Testis (tissue), 3 donors: ENCODE results near the gene ALKBH5. TPM values are rescaled to one million over a fixed set of nuclear protein-coding genes. Genes with fewer than 3 reads are reported as not detected.
"Not testable (repeated sequence)": the region's sequence is repeated elsewhere in the genome, so short reads cannot be mapped to it uniquely, and the experiment has no call there.

ENCODE experiments used
- DNase-seq: peaks from one replicate; pipeline ENCODE4 v3.0.0-alpha.2; 2019
- H3K27ac ChIP-seq, 2 donors: fragments of 200-600 bp; sonication (generic); one replicate each; pipeline ENCODE4 v1.5.1; 2019
- H3K27me3 ChIP-seq: fragments of 200-600 bp; sonication (generic); one replicate; pipeline ENCODE4 v1.5.1; 2019
- H3K36me3 ChIP-seq: fragments of 200-600 bp; sonication (generic); one replicate; pipeline ENCODE4 v1.5.1; 2017; ENCODE audit warnings: low read depth; ENCODE audit errors: missing control alignments
- H3K4me1 ChIP-seq: fragments of 200-600 bp; sonication (generic); one replicate; pipeline ENCODE4 v1.5.1; 2019
- H3K4me3 ChIP-seq, 2 donors: fragments of 200-600 bp; sonication (generic); one replicate each; pipeline ENCODE4 v1.5.1; 2017 to 2019
- H3K9me3 ChIP-seq: fragments of 200-600 bp; sonication (generic); one replicate; pipeline ENCODE4 v1.5.1; 2017
- POLR2A ChIP-seq: fragments of 450-650 bp; IDR thresholded peaks from one replicate; pipeline ENCODE4 v1.6.1; 2017; ENCODE audit warnings: antibody characterized with exemption, mild to moderate bottlenecking, moderate library complexity
- WGBS, 2 donors: methylation state at CpG; one replicate each; pipeline ENCODE4 v1.1.5; 2018; 5-methylcytosine and 5-hydroxymethylcytosine counted together
- intact Hi-C: fragments of 100-400 bp; cut with DNase I; formaldehyde crosslinking; loops from one replicate; pipeline ENCODE4 v1.15.1; 2023; ENCODE audit warnings: low total_unique reads
- polyA plus RNA-seq: library from polyadenylated mRNA; stranded (reverse); fragments of 350-450 nt; fragmentation: Illumina TruSeq; extraction: RNeasy Lipid Tissue Mini Kit (QIAGEN cat#74804); gene quantifications from one replicate; pipeline ENCODE4 v1.2.3, GENCODE V29; 2014; ENCODE audit warnings: low read depth, low replicate concordance; ENCODE audit not compliant: insufficient read depth
- total RNA-seq, 2 donors: library from RNA; depleted of rRNA; stranded (reverse); fragments of >200 nt; gene quantifications; one replicate each; pipeline ENCODE4 v1.2.3, GENCODE V29; 2016
- TF ChIP-seq, protein P1 (sequence below), 3 experiments: fragments of 450-650 bp in 2 of 3; fragments of 200-600 bp in 1 of 3; sonication (generic) in 1 of 3; IDR thresholded peaks; one replicate each; pipeline ENCODE4 v1.5.1; 2016 to 2019; ENCODE audit warnings: antibody characterized with exemption in 3 of 3, mild to moderate bottlenecking in 2 of 3, moderate library complexity in 1 of 3

The ALKBH5 gene
- total and polyA plus RNA-seq, 3 donors from 2014 or later = 172 to 253 (median 213) TPM

DNA sequence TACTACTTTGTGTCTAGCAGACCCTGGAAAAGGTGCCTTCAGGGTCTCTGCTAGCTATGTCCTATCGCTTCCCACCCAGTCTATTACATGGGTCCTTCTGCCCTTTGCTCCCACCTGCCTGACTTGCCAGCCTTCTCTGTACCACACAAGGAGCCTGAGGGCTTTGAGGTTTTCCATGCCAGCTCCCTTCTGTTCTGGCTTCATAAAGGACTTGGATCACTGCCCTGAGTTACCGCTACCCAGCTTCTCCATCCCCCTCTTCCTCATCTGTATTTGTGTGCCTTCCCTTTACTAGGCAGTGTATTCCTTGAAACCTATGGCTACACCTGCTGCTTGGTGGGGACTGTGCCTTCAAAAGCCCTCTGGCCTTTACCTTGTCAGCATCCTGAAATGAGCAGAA lies 22.2 kb downstream of the ALKBH5 start:
- TF ChIP-seq POLR2A = no peak
- TF ChIP-seq, protein P1, sequence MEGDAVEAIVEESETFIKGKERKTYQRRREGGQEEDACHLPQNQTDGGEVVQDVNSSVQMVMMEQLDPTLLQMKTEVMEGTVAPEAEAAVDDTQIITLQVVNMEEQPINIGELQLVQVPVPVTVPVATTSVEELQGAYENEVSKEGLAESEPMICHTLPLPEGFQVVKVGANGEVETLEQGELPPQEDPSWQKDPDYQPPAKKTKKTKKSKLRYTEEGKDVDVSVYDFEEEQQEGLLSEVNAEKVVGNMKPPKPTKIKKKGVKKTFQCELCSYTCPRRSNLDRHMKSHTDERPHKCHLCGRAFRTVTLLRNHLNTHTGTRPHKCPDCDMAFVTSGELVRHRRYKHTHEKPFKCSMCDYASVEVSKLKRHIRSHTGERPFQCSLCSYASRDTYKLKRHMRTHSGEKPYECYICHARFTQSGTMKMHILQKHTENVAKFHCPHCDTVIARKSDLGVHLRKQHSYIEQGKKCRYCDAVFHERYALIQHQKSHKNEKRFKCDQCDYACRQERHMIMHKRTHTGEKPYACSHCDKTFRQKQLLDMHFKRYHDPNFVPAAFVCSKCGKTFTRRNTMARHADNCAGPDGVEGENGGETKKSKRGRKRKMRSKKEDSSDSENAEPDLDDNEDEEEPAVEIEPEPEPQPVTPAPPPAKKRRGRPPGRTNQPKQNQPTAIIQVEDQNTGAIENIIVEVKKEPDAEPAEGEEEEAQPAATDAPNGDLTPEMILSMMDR (IDR thresholded peaks at IDR 0.05) = no peak
- Histone ChIP-seq H3K4me3 (no peak overlapping the region), H3K27me3 (no peaks in the 10 kb centered on the region), H3K27ac (no peak overlapping the region), H3K9me3 (no peaks in the 10 kb centered on the region), H3K4me1 (peaks cover 3% of the 10 kb centered on the region), H3K36me3 (no peaks in the 10 kb centered on the region)
- no peak for DNase-seq
- WGBS, 2 donors = 87 to 94% methylated on average over 2 of the region's 2 CpGs
- intact Hi-C loops = no loop called here

DNA sequence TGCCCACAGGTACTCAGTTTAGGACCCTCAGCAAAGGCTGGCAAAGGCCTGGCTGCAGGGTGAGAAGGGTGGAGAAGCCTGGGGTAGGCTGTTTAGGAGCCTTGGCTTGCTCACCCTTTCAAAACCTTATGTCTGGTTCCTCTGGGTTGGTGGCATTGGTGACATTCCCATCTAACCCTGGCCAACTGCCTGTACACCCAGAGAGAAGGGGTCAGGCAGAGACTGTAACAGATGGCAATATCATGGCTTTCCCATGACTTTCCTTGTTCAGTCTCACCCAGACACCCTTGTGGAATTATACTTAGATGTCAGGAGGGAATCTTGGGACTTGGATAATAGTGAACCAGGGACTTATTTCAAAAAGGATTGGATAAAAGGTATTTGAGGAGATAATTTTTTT lies 23.3 kb downstream of the ALKBH5 start:
- intact Hi-C loops = no loop called here
- Histone ChIP-seq H3K27me3 (no peaks in the 10 kb centered on the region), H3K36me3 (no peaks in the 10 kb centered on the region), H3K9me3 (no peaks in the 10 kb centered on the region), H3K27ac (no peak overlapping the region), H3K4me1 (no peaks in the 10 kb centered on the region), H3K4me3 (no peak overlapping the region)
- no peak for TF ChIP-seq POLR2A
- TF ChIP-seq, protein P1 (IDR thresholded peaks at IDR 0.05) = no peak
- no peak for DNase-seq

DNA sequence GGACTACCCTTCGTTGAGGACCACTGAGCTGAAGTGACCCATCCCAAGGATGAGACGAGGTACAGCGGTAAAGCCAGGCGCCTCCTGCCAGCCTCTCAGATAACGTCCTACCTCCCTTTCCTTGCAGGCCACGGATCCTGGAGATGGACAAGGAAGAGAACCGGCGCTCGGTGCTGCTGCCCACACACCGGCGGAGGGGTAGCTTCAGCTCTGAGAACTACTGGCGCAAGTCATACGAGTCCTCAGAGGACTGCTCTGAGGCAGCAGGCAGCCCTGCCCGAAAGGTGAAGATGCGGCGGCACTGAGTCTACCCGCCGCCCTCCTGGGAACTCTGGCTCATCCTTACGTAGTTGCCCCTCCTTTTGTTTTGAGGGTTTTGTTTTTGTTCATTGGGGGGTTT lies 24.5 kb downstream of the ALKBH5 start:
- Histone ChIP-seq H3K9me3 (no peaks in the 10 kb centered on the region), H3K4me3 (no peak overlapping the region), H3K27ac (no peak overlapping the region), H3K4me1 (no peaks in the 10 kb centered on the region), H3K36me3 (no peaks in the 10 kb centered on the region), H3K27me3 (no peaks in the 10 kb centered on the region)
- intact Hi-C loops = no loop called here
- DNase-seq = no peak
- TF ChIP-seq POLR2A = no peak
- TF ChIP-seq, protein P1 (IDR thresholded peaks at IDR 0.05) = no peak
- WGBS, 2 donors = 88% methylated on average over 19 of the region's 19 CpGs

DNA sequence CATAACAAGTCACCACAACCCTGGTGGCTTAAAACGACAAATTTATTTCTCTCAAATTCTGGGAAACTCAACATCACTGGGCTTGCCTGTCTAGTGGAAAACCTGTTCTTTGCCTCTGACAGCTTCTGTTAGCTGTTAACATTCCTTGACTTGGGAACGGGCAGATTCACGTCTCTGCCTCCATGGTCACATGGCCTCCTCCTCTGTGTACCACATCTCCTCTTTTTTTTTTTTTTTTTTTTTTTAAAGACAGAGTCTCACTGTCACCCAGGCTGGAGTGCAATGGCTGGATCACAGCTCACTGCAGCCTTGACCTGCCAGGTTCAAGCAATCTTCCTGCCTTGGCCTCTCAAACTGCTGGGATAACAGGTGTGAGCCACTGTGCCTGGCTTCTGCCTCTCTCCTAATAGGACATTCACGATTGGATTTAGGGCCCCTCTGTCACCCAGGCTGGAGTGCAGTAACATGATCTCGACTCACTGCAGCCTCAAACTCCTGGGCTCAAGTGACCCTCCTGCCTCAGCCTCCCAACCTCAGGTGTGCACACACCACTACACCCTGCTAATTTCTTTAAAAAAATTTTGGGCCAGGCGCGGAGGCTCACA lies 30.1 kb downstream of the ALKBH5 start:
- WGBS, 2 donors = 59 to 72% methylated on average over 7 of the region's 7 CpGs
- Histone ChIP-seq H3K36me3 (no peaks in the 10 kb centered on the region), H3K27me3 (no peaks in the 10 kb centered on the region), H3K4me1 (peaks cover 3% of the 10 kb centered on the region), H3K27ac (no peak overlapping the region), H3K9me3 (no peaks in the 10 kb centered on the region), H3K4me3 (no peak overlapping the region)
- TF ChIP-seq, protein P1 (IDR thresholded peaks at IDR 0.05) = no peak
- TF ChIP-seq POLR2A = no peak
- intact Hi-C loops = no loop called here
- no peak for DNase-seq

DNA sequence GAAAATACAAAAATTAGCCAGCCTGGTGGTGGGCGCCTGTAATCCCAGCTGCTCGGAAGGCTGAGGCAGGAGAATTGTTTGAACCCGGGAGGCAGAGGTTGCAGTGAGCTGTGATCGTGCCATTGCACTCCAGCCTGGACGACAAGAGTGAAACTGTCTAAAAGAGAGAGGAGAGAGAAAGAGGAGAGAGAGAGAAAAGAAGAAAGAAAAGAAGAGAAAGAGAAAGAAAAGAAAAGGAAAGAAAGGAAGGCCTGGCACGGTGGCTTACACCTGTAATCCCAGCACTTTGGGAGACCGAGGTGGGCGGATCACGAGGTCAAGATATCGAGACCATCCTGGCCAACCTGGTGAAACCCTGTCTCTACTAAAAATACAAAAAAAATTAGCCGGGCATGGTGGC lies 33.3 kb downstream of the ALKBH5 start:
- 79 to 81% methylated on average over 11 of the region's 11 CpGs for WGBS, 2 donors
- H3K27ac ChIP-seq, H3K4me1 ChIP-seq, H3K4me3 ChIP-seq, intact Hi-C loops, H3K27me3 ChIP-seq, H3K36me3 ChIP-seq, DNase-seq, H3K9me3 ChIP-seq: not testable (repeated sequence)
